NCI-H2081 (cell line): ENCODE data around the gene INPP5D.
"Not testable (repeated sequence)": the region's sequence is repeated elsewhere in the genome, so short reads cannot be mapped to it uniquely, and the experiment has no call there.

Source experiments
- DNase-seq, 2 experiments: peaks; one replicate each; lab custom pipeline; 2025; lab: John Stamatoyannopoulos, UW

Gene INPP5D

DNA sequence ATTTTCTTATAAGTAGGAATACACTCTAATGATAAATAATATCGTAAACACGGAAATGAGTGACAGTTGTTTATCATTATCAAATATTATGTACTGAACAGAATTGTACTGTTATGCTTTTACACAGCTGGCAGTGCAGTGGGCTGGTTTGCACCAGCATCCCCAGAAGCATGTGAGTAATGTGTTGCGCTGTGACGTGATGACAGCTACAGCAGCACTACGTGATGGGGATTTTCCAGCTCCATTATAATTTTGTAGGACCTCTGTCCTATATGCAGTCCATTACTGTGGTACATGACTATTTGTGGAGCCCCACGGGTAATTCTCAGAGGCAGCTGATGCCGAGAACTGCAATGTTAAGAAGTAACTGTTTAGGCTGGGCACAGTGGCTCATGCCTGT lies 114.0 kb downstream of the INPP5D start:
- DNase-seq: no peak

DNA sequence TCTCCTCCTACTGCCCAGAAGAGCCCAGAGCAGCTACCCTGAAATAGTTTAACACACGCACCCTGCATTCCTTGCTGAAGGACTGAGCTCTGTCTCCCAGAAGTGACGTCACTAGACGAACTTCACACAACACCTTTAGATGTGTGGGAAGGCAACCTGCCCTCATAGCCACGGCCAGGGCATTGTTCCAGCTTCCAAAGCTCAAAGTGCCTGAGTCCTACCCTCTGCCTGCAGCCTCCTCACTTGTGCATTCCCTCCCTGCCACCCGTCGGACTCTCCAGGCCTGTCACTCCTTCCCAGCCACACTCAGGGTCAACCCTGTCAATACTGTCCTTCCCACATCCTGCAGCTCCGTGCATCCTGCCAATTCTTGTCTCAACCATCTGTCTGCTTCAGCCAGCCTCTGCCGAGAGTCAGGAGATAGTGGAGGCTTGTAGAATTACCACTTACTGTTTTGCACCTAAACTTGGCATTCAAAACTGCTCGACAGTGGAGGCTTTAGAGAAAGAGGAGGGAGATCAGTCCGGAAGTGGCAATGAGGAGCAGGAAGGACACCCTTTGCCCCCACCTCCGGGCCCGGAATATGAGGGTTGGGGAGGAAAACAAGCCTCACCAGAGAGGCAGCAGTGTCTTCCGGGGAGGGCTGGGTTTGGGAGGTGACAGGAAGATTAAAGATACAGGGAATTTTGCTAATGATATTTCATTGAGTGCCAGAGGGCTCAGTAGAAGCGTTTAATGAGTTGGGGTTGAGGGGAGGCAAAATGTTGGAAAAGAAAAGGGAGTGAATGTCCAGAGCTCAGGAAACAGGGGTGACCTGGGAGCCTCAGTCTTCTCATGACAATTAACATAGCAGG lies 119.1 kb downstream of the INPP5D start:
- DNase-seq: no peak

DNA sequence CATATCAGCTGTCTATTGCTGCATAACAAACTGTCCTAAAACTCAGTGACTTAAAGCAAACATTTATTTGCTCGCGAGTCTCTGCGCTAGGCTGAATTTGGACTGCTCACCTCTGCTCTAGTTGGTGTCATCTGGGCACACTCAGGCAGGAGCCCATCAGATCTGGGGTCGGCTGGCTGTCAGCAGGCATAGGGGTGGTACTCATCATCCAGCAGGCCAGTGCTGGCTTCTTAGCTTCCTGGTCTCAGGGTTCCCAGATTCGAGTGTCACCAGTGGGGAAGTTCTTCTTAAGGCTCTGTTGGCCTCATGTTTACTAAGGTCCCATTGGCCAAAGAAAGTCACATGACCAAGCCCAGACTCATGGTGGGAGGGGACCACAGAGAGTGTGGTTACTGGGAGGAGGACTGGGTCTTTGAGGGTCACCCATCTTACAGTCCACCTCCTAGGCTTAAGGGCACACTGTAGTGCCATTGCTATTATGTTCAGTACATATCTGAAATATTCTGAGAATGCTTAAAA lies 119.8 kb downstream of the INPP5D start:
- DNase-seq: no peak

DNA sequence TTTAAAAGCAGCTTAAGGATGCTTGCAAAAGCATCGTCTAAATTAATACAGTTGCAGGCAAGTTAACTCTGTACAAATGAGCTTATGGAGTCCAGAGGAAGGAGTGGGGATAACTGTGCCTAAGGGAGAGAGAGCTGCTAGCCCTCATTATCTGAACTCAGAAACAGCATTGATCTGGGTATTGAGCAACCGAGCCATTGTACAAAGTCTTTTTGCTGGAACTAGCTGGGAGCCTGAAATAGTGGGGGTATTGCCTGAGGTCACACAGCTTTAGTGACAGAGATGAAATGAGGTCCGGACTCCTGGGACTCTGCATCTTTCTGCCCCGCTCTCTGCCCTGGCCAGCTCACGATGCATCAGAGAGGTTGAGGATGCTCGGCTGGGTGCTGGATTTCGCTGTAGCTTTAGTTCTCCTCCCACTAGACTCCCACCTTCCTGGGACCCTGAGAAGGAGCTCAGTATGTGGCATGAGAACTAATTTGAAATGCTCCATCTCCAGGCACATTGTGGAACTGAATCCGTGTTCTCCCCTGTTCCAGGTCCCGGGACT lies 123.8 kb downstream of the INPP5D start:
- DNase-seq: no peak

DNA sequence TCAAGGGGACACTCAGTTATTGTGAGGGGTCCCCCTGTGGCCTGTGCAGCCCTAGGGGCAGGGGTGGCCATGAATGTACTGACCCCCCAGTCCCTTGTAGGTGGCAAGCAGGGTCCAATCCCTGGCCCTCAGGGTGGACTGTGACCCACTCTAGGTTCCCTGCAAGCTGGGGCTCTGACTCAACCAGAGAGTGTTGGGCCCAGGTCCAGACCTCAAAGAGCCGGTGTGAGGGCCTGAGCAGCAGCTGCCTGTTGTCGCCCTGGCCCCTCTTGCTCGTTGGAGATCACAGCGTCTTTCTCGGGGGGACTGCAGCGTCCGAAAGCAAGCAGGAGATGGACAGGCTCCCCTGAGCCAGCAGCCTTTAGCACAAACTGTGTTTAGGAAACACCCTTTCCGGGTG lies 124.5 kb downstream of the INPP5D start:
- no peak for DNase-seq

DNA sequence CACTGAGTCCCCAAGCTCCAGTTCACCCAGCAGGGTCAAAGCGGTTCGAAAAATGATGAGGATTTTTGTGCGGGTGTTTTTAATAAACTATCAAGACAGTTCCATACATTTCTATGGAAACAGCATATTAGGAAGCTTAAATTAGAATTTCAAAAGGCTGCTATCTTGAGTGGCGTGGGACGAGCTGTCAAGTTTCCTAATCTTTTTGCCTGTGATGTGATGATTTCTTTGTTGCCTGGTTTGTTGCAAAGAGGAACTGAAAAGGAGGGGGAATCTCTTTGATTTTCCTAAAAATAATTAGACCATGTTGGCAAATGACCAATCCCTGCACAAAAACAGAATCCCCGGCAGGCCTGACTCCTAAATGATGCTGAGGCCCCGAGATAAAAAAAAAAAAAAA lies 125.2 kb downstream of the INPP5D start:
- no peak for DNase-seq

DNA sequence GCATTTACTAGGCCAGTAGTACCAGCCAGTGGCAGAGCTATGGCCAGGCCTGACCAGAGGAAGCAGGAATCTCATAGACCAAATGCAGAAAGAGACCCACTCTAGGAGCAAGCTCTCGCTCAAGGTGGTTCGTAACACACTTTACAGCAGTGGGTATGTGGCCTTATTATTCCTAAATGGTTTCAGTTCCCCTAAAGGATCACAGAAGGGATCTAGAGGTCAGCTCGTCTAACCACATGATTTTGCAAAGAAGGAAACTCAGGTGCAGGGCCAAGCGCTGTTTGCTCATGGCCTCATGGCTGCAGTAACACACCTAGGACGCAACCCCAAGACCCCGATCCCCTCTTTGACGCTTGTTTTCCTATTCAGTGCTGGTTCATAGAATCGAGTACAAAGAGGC lies 125.8 kb downstream of the INPP5D start:
- no peak for DNase-seq

DNA sequence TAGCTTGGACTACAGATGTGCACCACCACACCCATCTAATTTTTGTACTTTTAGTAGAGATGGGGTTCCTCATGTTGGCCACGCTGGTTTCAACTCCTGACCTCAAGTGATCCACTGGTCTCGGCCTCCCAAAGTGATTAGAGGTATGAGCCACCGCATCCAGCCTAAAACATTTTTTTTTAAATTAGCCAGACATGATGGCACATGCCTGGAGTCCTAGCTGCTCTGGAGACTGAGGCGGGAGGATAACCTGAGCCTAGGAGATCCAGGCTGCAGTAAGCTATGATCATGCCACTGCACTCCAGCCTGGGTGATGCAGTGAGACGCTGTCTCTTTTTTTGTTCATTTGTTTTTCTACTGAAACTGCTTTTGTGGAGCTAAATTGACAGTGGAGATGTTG lies 126.7 kb downstream of the INPP5D start:
- DNase-seq: no peak

DNA sequence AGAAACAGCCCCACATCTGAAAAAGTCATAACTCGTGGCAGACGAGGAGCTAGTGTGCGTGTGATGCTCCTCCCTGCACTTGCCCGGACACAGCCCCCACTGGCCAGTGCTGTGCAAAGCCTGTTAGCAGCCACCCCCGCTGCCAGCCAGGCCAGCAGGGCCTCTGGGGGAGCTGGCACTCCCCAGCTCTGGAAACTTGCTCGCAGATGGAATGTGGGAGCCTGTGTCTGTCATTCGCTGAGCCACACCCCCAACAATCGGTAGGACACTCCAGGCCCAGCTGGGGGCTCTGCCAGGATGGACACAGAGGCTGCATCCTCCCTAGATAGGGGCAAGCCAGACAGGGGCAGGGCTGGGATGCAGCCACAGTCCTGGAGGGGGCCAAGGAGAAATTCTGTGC lies 128.9 kb downstream of the INPP5D start:
- no peak for DNase-seq

DNA sequence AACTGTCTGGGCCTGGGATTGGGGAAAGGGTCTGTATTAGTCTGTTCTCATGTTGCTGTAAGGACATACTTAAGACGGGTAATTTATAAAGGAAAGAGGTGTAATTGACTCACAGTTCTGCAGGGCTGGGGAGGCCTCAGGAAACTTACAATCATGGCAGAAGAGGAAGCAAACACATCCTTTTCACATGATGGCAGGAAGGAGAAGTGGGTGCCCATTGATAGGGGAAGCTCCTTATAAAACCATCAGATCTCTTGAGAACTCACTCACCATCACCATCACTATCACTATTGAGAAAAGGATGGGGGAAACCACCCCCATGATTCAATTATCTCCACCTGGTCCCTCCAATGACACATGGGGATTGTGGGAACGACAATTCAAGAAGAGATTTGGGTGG lies 130.9 kb downstream of the INPP5D start:
- not testable (repeated sequence) for DNase-seq

DNA sequence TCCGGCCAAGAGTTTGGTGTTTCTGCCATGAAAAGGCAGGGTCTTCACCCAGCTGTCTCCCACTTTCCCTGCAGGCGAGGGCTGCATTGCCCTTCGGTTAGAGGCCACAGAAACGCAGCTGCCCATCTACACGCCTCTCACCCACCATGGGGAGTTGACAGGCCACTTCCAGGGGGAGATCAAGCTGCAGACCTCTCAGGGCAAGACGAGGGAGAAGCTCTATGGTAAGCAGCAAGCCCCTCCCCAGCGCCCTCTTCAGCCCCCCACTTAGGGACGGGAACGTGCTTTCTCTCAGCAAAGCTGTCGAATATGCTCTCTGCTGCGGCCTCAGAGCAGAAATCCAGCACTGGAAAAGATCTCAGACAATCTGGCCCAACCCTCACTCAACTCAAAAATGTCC lies 133.6 kb downstream of the INPP5D start:
- no peak for DNase-seq

DNA sequence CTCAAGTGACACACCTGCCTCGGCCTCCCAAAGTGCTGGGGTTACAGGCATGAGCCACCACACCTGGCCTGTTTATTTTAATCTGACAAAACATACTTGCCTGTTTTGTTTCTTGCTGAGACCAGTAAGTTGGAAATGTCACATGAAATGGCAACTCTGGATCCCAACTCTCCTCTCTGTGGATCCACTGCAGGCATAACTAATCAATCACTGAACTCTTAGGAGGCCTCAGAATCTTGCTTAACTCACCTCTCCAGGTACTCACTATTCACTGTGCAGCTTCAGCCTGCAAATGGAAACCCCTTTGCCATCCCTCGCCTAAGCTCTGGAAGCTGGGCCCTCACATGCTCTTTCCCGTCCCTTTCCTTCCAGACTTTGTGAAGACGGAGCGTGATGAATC lies 134.9 kb downstream of the INPP5D start:
- DNase-seq: no peak

DNA sequence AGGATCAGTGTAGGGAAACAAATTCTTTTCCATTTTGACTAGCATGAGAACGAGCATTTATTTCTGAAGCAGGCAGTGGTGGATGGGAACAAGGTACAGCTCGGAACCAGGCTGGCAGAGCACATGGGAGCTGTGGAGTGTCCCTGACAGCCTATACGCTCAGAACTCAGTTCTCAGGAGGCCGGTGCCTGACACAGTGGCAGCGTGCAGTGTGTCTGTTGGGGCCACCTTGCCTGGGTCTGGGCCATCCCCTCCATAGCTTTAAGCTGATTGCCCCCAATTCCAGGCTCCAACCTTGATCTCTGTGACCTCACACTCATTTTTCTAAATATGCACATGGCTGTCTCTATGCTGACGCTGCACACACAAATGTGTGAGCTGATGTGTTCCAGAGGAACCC lies 136.9 kb downstream of the INPP5D start:
- DNase-seq: no peak

DNA sequence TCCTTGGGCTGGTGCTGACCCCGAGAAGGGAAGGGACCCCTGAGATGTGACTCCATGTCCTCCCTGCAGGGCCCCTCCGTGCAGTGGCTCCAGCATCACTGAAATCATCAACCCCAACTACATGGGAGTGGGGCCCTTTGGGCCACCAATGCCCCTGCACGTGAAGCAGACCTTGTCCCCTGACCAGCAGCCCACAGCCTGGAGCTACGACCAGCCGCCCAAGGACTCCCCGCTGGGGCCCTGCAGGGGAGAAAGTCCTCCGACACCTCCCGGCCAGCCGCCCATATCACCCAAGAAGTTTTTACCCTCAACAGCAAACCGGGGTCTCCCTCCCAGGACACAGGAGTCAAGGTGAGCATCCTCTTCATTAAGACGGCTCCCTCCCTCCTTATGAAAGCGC lies 137.9 kb downstream of the INPP5D start:
- no peak for DNase-seq

DNA sequence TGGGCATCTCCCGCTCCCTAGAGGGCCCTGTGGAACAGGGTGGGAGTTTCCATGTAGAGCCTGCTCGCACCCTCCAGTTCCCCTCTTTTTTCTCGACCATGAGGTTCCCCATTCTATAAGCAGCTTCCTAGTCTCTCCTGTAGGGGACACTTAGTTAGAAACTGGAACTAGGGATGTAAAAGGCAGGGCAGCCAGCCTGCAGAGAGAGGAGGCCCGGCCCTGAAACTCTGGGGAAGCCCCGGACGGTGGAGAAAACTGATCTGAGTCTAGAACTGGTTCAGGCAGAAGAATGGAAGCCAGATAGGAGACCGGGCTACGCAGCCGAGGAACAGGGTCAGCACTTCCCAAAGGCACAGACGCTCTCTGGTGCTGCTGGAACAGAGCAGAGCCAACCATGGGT lies 139.7 kb downstream of the INPP5D start:
- no peak for DNase-seq

DNA sequence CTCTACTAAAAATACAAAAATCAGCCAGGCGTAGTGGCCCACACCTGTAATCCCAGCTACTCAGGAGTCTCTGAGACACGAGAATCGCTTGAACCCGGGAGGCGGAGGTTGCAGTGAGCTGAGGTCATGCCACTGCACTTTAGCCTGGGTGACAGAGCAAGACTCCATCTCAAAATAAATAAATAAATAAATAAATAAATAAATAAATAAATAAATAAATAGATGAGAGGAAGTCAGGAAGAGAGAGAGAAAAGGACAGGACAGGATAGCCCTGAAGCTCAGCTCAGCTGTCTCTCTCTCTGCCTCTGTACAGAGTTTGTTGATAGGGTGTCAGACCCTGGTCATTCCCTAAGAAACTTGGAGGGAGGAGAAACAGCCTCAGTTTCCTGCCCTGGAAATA lies 140.6 kb downstream of the INPP5D start:
- not testable (repeated sequence) for DNase-seq

DNA sequence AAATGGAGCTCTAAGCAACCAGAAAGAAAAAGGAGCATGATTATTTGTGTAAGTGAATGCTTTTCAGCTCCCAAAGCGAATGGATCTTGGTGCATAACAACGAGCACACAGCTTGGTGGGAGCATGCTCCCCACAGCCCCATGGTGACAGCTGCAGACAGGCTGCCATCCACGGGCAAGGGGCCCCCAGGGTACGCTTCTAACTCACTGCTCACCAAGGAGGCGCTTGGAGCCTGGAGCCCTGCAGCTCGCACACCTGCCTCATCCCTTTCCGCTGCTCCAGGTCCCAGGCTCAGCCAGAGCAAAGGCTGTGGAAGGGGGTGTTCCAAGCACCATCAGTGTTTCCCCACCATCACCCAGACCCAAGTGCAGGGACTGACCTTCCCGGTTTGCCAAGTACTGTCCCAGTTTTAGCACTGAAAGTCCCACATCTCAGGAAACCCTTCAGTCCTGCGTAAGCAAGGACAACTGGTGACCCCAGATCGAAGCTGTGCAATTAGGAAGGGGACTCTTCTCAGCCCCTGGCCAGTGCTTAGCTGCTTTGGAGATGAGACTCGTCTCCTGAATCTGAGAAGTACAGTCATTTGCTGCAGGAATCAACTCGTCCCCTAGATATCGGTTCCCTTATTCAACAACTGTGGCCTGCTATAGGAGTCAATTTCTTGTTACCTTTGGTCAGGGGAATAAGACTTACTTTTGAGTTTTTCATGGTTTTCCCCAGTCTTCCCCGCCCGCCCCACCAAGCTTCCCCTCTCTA lies 141.3 kb downstream of the INPP5D start:
- no peak for DNase-seq

DNA sequence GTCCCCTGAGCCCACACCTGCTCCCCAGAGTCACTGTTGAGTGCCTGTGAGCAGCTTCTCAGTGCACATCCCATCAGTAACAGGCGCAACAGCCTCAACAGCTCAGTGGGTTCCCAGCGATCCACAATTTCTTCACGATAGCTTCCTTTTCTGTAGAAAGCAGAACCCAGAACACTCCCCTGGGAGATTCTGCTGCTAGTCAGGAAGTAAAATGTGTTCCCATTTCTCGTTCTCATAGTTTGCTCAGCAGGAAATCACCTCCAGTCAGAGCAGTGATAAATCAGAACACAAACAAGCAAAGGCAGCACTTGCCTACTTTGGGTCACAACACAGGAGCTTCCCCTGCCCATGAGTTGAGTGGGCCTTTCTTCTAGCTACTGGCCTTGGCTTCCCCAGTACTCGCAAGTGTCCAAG lies 142.4 kb downstream of the INPP5D start:
- DNase-seq: no peak

DNA sequence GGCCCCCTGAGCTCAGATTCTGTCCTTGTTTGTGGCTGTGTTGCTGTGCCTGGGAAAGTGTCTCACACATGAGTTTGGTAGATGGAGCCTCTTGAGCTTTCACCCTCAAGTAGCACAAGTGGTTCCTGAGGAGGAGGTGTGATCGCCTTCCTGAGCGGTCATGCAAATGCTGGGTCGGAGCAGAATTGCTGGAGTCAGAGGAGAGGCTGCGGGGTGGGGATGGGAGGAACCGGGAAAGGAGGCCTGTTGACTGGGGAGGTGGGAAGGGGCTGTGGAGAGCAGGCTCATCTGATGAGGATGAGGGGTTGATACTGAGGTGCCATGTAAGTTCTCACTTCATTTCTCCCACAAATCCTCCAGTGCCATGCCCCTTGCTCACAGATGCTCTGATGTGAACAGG lies 142.9 kb downstream of the INPP5D start:
- no peak for DNase-seq

DNA sequence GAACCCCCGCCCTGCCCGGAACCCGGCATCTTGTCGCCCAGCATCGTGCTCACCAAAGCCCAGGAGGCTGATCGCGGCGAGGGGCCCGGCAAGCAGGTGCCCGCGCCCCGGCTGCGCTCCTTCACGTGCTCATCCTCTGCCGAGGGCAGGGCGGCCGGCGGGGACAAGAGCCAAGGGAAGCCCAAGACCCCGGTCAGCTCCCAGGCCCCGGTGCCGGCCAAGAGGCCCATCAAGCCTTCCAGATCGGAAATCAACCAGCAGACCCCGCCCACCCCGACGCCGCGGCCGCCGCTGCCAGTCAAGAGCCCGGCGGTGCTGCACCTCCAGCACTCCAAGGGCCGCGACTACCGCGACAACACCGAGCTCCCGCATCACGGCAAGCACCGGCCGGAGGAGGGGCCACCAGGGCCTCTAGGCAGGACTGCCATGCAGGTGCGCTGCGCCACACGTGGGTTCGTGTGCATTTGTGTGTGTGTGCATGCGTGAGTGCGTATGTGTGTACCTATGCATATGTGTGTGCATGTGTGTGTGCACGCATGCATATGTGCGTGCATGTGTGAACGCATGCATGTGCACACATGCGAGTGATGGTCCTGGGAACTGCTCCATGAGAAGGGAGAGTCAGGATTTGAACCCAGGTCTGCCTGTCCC lies 144.3 kb downstream of the INPP5D start:
- DNase-seq: no peak

DNA sequence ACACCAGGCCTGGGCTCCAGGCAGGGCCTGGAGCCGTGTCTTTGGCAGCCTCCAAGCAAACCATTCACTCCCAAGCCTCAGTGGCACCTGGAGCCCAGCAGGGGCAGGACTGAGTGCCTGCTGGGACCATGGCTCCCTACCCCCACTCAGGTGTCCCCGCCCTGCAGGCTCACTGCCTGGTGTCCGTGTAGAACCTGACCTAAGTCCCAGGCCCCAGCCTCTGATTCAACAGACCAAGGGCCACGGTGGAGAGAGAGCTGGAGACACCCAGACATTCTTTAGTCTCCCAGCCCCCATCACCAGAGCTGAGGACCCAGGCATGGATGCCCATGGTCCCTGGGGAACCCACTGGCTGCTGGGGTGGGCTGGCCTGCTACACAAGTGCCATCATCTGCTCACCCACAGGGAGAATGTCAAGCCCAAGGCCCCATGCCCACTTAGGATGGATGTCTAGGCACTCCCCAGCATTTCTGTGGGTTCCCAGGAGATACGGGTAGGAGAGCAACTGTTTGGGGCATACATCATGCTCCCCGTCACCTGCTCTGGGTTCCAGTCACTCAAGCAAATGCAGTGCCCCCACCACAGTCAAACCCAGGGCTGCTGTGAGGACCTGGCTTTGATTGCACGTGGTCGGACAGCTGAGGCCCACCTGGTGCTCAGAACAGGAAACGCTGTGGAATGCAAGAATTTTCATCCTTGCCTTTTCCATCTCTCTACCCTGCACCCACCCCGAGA lies 148.4 kb downstream of the INPP5D start:
- no peak for DNase-seq

DNA sequence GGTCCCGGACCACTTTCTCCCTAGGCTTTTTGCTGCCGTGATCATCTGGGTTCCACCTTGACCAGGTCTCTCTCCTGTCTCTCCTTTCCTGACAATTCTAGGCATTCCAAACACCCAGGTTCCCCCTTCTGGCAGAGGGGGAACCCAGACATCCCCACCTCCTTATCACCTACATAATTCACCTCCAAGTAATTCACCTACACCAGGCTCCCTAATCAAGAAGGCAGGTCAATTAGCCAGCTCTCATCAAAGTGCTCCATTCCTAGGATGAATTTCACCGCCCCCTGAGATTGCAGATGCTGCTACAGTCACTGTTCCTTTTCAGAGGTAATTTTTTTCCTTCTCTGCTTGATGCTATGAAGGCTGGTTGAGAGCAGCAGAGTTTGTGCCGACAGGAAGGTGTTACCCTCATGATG lies 149.0 kb downstream of the INPP5D start:
- no peak for DNase-seq
